ENCODE measurements around the gene GATC. TPM values are rescaled to one million over a fixed set of nuclear protein-coding genes. Genes with fewer than 3 reads are reported as not detected.

GATC gene
- total RNA-seq, 4 donors from 2014 or later, result 18.1 to 29.3 (median 25.5) TPM

GRCh38 chr12:120474616-120474960, 28.3 kb downstream of the GATC start:
- TF ChIP-seq, protein P1, sequence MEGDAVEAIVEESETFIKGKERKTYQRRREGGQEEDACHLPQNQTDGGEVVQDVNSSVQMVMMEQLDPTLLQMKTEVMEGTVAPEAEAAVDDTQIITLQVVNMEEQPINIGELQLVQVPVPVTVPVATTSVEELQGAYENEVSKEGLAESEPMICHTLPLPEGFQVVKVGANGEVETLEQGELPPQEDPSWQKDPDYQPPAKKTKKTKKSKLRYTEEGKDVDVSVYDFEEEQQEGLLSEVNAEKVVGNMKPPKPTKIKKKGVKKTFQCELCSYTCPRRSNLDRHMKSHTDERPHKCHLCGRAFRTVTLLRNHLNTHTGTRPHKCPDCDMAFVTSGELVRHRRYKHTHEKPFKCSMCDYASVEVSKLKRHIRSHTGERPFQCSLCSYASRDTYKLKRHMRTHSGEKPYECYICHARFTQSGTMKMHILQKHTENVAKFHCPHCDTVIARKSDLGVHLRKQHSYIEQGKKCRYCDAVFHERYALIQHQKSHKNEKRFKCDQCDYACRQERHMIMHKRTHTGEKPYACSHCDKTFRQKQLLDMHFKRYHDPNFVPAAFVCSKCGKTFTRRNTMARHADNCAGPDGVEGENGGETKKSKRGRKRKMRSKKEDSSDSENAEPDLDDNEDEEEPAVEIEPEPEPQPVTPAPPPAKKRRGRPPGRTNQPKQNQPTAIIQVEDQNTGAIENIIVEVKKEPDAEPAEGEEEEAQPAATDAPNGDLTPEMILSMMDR (IDR thresholded peaks at IDR 0.05; ENCODE audit: low read depth), result no peak

GRCh38 chr12:120475643-120476042, 29.4 kb downstream of the GATC start:
- TF ChIP-seq, protein P1 (IDR thresholded peaks at IDR 0.05; ENCODE audit: low read depth), result no peak

- TF ChIP-seq, protein P1 (IDR thresholded peaks at IDR 0.05; ENCODE audit: low read depth), result no peak
These were observed 33.2 kb downstream of the GATC start for GRCh38 chr12:120479458-120479857.

DNA sequence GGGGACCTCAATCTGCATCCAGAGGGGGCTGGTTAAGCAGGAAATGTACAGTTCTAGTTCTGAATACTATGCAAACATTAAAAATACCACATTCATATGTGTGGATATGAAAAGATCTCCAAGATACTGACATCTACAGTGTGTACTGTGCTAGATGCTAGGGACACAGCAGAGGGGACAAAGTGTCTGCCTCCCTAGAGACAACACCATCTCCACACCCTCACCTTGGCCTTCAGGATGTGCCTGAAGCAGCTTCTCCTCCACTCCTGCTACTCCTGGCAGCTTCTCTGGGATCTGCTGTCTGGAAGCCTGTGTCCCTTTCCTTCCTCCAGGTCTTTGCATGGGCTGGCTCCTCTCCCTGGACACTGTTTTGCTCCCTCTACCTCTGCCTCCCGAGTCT, 34.0 kb downstream of the GATC start:
- TF ChIP-seq, protein P1 (IDR thresholded peaks at IDR 0.05; ENCODE audit: low read depth), result no peak

DNA sequence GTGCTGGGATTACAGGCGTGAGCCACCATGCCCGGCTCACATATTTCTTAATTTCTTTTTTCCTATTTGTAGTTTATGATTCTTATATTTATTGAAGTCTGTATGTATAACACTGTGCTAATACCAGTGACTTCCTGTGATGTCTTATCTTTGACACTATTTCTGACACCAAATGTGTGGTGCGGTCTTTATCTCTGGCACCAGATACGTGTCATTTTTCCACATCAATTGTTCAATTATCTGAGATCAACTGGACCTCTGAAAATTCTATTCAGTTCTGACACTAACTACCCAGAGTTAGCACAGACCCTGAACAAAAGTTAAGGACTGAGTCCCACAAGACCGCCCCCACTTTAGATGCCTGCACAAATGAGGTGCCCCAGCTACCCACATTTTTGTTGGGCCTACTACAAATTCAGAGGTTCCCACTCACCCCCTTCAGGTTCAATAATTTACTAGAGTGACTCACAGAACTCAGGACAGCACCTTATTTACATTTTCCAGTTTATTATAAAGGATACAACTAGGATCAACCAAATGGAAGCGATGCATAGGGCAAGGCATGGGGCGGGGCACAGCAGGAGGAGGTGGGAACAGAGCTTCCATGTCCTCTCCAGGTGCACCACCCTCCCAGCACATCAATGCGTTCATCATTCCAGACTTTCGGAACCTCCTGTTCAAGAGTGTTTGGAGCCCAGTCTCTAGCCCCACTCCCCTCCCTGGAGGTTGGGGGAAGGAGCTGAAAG, 35.0 kb downstream of the GATC start:
- TF ChIP-seq, protein P1 (IDR thresholded peaks at IDR 0.05; ENCODE audit: low read depth), result no peak

DNA sequence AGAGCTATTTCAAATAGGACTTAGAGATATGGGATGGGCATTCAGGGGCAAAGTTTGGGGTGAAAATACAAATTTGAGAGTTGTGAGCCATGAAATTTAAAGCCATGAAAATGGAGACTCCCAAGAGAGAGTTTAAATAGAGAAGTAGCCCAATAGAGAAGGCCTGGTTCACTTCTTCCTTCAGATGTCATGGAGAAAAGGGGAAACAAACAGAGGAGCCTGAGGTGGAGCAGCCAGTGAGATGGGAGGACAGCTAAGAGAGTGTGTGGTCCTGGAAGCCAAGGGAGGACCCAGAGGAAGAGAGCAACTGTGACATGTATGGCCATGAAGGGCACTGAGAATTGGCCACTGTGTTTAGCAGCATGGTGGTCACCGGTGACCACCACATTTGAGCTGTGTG, 37.4 kb downstream of the GATC start:
- TF ChIP-seq, protein P1 (IDR thresholded peaks at IDR 0.05; ENCODE audit: low read depth), result no peak

- TF ChIP-seq, protein P1 (IDR thresholded peaks at IDR 0.05; ENCODE audit: low read depth), result no peak
These were observed 40.0 kb downstream of the GATC start for GRCh38 chr12:120485961-120486881.
